Keratinocyte (primary cell): ENCODE data around the gene CDC42EP4. TPM values are rescaled to one million over a fixed set of nuclear protein-coding genes. Genes with fewer than 3 reads are reported as not detected.

ENCODE experiments used
- DNase-seq: peaks from one replicate; pipeline ENCODE4 v3.0.0-alpha.2; 2011; ENCODE audit warnings: low read depth, missing footprints, low spot score
- FAIRE-seq: peaks from 2 replicates; lab custom pipeline; 2011; peaks lifted over from hg19 to GRCh38; lab: Jason Lieb, UNC
- H2AFZ ChIP-seq: 2 replicates; pipeline ENCODE4 v1.6.0; 2012; ENCODE audit warnings: low read length, control low read depth, inconsistent platforms; ENCODE audit not compliant: control insufficient read depth
- H3K27ac ChIP-seq: 2 replicates; pipeline ENCODE4 v1.5.1; 2011; ENCODE audit warnings: low read length; ENCODE audit not compliant: control insufficient read depth, insufficient read depth
- H3K27me3 ChIP-seq: 3 replicates; pipeline ENCODE4 v1.6.0; 2011; ENCODE audit warnings: low read length; ENCODE audit not compliant: control insufficient read depth, insufficient read depth; ENCODE audit errors: extremely low read depth
- H3K36me3 ChIP-seq, 2 experiments: 2 replicates in 1 of 2; 3 replicates in 1 of 2; pipeline ENCODE4 v1.5.1; 2011; ENCODE audit warnings: low read length in 2 of 2, mild to moderate bottlenecking in 1 of 2; ENCODE audit not compliant: control insufficient read depth in 2 of 2, insufficient read depth in 2 of 2; ENCODE audit errors: extremely low read depth in 1 of 2
- H3K4me1 ChIP-seq: 3 replicates; pipeline ENCODE4 v1.5.1; 2011; ENCODE audit warnings: low read length; ENCODE audit not compliant: control insufficient read depth, insufficient read depth; ENCODE audit errors: extremely low read depth
- H3K4me2 ChIP-seq: 3 replicates; pipeline ENCODE4 v1.6.0; 2011; ENCODE audit warnings: low read depth, low read length; ENCODE audit not compliant: control insufficient read depth, insufficient read depth; ENCODE audit errors: extremely low read depth
- H3K4me3 ChIP-seq, 3 experiments: fragments of 200-600 bp in 1 of 3; sonication (generic) in 1 of 3; 2 replicates in 2 of 3; 3 replicates in 1 of 3; pipeline ENCODE4 v1.5.1; 2011 to 2016; ENCODE audit warnings: low read length in 3 of 3, mild to moderate bottlenecking in 3 of 3, control low read depth in 2 of 3, inconsistent platforms in 1 of 3, low read depth in 1 of 3, mixed read lengths in 1 of 3, mixed run types in 1 of 3, moderate library complexity in 1 of 3; ENCODE audit not compliant: control insufficient read depth in 2 of 3, insufficient read depth in 2 of 3; ENCODE audit errors: extremely low read depth in 1 of 3
- H3K79me2 ChIP-seq: 2 replicates; pipeline ENCODE4 v1.6.0; 2012; ENCODE audit warnings: low read length; ENCODE audit not compliant: control insufficient read depth, insufficient read depth
- H3K9ac ChIP-seq: 3 replicates; pipeline ENCODE4 v1.6.0; 2011; ENCODE audit warnings: low read length; ENCODE audit not compliant: control insufficient read depth, insufficient read depth; ENCODE audit errors: extremely low read depth
- H3K9me1 ChIP-seq: 3 replicates; pipeline ENCODE4 v1.6.0; 2011; ENCODE audit warnings: low read length; ENCODE audit not compliant: control insufficient read depth, insufficient read depth; ENCODE audit errors: extremely low read depth
- H3K9me3 ChIP-seq: 2 replicates; pipeline ENCODE4 v1.5.1; 2012; ENCODE audit warnings: low read depth, low read length; ENCODE audit not compliant: control insufficient read depth
- H4K20me1 ChIP-seq: 3 replicates; pipeline ENCODE4 v1.6.0; 2011; ENCODE audit warnings: low read length; ENCODE audit not compliant: control insufficient read depth, insufficient read depth; ENCODE audit errors: extremely low read depth
- CTCF ChIP-seq, 3 experiments: IDR thresholded peaks in 1 of 3; conservative IDR thresholded peaks in 1 of 3; optimal IDR thresholded peaks in 1 of 3; 2 replicates in 2 of 3; 3 replicates in 1 of 3; pipeline versions ENCODE3 to v1.5.1; 2011; ENCODE audit warnings: low read length in 3 of 3, mild to moderate bottlenecking in 3 of 3, moderate library complexity in 2 of 3, control low read depth in 1 of 3, inconsistent platforms in 1 of 3; ENCODE audit not compliant: insufficient read depth in 2 of 3; ENCODE audit errors: extremely low read depth in 1 of 3
- EZH2 ChIP-seq: IDR thresholded peaks from one replicate; pipeline ENCODE4 v1.6.1; 2012; ENCODE audit warnings: inconsistent platforms, mild to moderate bottlenecking, low read length, moderate library complexity
- dilution Hi-C: fragments of 300-500 bp; cut with MboI; formaldehyde crosslinking; loops from one replicate; pipeline ENCODE4 v1.7.0; 2020; ENCODE audit warnings: low sequenced_read_pairs; ENCODE audit not compliant: extremely low pct_ligation_motif_present
- polyA plus RNA-seq, 5 experiments: library from polyadenylated mRNA; depleted of rRNA in 3 of 5; stranded (reverse) in 3 of 5; stranded (forward) in 1 of 5; unstranded in 1 of 5; fragments of >200 nt; gene quantifications; 1 replicate in 1 of 5; 2 replicates in 3 of 5; 3 replicates in 1 of 5; pipeline versions ENCODE4 v1.2.1 to v1.2.3, GENCODE V29; 2011 to 2012; ENCODE audit warnings: missing spikeins in 2 of 5, low read depth in 1 of 5, low replicate concordance in 1 of 5

The CDC42EP4 gene
- polyA plus RNA-seq, 1 donor (not counting 4 experiments of a cell fraction or from before 2014, with no cell fraction given) = 9.4 TPM

GRCh38 chr17:73354423-73355284, 42.9 kb upstream of the CDC42EP4 start:
- H2AFZ ChIP-seq = no peak overlapping the region
- H3K27me3 ChIP-seq = no peaks in the 10 kb centered on the region
- FAIRE-seq (no peak), DNase-seq (no peak)
- no peaks in the 10 kb centered on the region for H4K20me1 ChIP-seq
- TF ChIP-seq CTCF (optimal IDR thresholded peaks at IDR 0.05 in 1 of 3, IDR thresholded peaks at IDR 0.05 in 1 of 3, conservative IDR thresholded peaks at IDR 0.05 in 1 of 3; ENCODE audit: extremely low read depth in 1 of 3, insufficient read depth in 2 of 3, low read length in 3 of 3) (no peak), EZH2 (no peak)
- no peak overlapping the region for H3K27ac ChIP-seq
- H3K9me1 ChIP-seq = no peaks in the 10 kb centered on the region
- H3K36me3 ChIP-seq = no peaks in the 10 kb centered on the region
- no peaks in the 10 kb centered on the region for H3K9me3 ChIP-seq
- H3K9ac ChIP-seq = no peak overlapping the region
- H3K4me3 ChIP-seq = no peak overlapping the region
- H3K79me2 ChIP-seq = no peaks in the 10 kb centered on the region
- dilution Hi-C loops = no loop called here
- H3K4me2 ChIP-seq = no peak overlapping the region
- peaks cover 3% of the 10 kb centered on the region for H3K4me1 ChIP-seq

- DNase-seq (no peak), FAIRE-seq (no peak)
- Histone ChIP-seq H2AFZ (no peak overlapping the region), H3K36me3 (no peaks in the 10 kb centered on the region), H3K27me3 (no peaks in the 10 kb centered on the region), H3K4me1 (peaks cover 3% of the 10 kb centered on the region), H3K9ac (no peak overlapping the region), H4K20me1 (no peaks in the 10 kb centered on the region), H3K9me3 (no peaks in the 10 kb centered on the region), H3K4me3 (no peak overlapping the region), H3K4me2 (no peak overlapping the region), H3K27ac (no peak overlapping the region), H3K9me1 (no peaks in the 10 kb centered on the region), H3K79me2 (no peaks in the 10 kb centered on the region)
- dilution Hi-C loops = no loop called here
- TF ChIP-seq CTCF (optimal IDR thresholded peaks at IDR 0.05 in 1 of 3, IDR thresholded peaks at IDR 0.05 in 1 of 3, conservative IDR thresholded peaks at IDR 0.05 in 1 of 3; ENCODE audit: extremely low read depth in 1 of 3, insufficient read depth in 2 of 3, low read length in 3 of 3) = no peak
- no peak for TF ChIP-seq EZH2
Observed at GRCh38 chr17:73352261-73352660, 40.5 kb upstream of the CDC42EP4 start.
